Measurements from ENCODE around the gene POLN.

DNA sequence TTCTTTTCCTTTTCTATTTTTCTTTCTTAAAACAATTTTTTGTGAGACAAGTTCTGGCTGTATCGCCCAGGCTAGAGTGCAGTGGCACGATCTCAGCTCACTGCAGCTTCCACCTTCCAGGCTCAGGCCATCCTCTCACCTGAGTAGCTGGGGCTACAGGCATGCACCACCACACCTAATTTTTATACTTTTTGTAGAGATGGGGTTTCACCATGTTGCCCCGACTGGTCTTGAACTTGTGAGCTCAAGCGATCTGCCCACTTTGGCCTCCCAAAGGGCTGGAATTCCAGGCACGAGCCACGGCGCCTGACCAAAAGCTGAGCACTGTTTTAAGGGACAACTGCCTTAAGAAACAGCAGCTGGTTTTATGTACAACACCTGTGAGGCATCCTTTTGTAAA lies 192.1 kb downstream of the POLN start:
- TF ChIP-seq, protein P1, sequence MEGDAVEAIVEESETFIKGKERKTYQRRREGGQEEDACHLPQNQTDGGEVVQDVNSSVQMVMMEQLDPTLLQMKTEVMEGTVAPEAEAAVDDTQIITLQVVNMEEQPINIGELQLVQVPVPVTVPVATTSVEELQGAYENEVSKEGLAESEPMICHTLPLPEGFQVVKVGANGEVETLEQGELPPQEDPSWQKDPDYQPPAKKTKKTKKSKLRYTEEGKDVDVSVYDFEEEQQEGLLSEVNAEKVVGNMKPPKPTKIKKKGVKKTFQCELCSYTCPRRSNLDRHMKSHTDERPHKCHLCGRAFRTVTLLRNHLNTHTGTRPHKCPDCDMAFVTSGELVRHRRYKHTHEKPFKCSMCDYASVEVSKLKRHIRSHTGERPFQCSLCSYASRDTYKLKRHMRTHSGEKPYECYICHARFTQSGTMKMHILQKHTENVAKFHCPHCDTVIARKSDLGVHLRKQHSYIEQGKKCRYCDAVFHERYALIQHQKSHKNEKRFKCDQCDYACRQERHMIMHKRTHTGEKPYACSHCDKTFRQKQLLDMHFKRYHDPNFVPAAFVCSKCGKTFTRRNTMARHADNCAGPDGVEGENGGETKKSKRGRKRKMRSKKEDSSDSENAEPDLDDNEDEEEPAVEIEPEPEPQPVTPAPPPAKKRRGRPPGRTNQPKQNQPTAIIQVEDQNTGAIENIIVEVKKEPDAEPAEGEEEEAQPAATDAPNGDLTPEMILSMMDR (IDR thresholded peaks at IDR 0.05; ENCODE audit: low read length): no peak
- TF ChIP-seq EZH2 (IDR thresholded peaks at IDR 0.05; ENCODE audit: borderline replicate concordance, low read length): no peak
